ENCODE results near the gene USP31. TPM values are rescaled to one million over a fixed set of nuclear protein-coding genes. Genes with fewer than 3 reads are reported as not detected.

The USP31 gene
- total and polyA plus RNA-seq, 2 of the 13 experiments (the other 11 are each of a cell fraction or from before 2014, with no cell fraction given): 22.5 to 23.3 TPM

- TF ChIP-seq CSRNP2 (CRISPR knock-in tag; conservative IDR thresholded peaks at IDR 0.05; ENCODE audit: low read depth): no peak
- TF ChIP-seq GLI4 (CRISPR knock-in tag; IDR thresholded peaks at IDR 0.05; ENCODE audit: borderline replicate concordance): 0 out of 2 replicates have a peak, but pooled peaks have one; percentile 59
- TF ChIP-seq SP4 (CRISPR knock-in tag; IDR thresholded peaks at IDR 0.05): peak; percentile 96
- TF ChIP-seq YEATS4 (CRISPR knock-in tag; IDR thresholded peaks at IDR 0.05; ENCODE audit: borderline replicate concordance): peak; percentile 60
- TF ChIP-seq PREB (CRISPR knock-in tag; IDR thresholded peaks at IDR 0.05): no peak
- TF ChIP-seq SUZ12 (IDR thresholded peaks at IDR 0.05; ENCODE audit: low read depth, low read length): no peak
- no peak for TF ChIP-seq ELF4 (CRISPR knock-in tag; IDR thresholded peaks at IDR 0.05; ENCODE audit: borderline replicate concordance)
- TF ChIP-seq NR0B2 (CRISPR knock-in tag; IDR thresholded peaks at IDR 0.05): no peak
- TF ChIP-seq SRY (CRISPR knock-in tag; IDR thresholded peaks at IDR 0.05): peak; percentile 87; the same call in 1 of the 2 replicates
- TF ChIP-seq ZNF318 (CRISPR knock-in tag; IDR thresholded peaks at IDR 0.05): no peak; the same call in none of the 2 replicates
- TF ChIP-seq HNF4A (CRISPR knock-in tag; IDR thresholded peaks at IDR 0.05): no peak
- TF ChIP-seq ZNF264 (CRISPR knock-in tag; IDR thresholded peaks at IDR 0.05): no peak
- TF ChIP-seq ZBTB49 (CRISPR knock-in tag; IDR thresholded peaks at IDR 0.05; ENCODE audit: borderline replicate concordance): no peak; the same call in 1 of the 2 replicates
- TF ChIP-seq KLF16 (CRISPR knock-in tag; IDR thresholded peaks at IDR 0.05): peak in 1 of 2 experiments; percentile 92; a peak in 2 of 4 replicates
These were observed at the start of gene USP31 (continued) for GRCh38 chr16:23149267-23149992.

All from HepG2 (cell line).